ENCODE measurements around the gene MATR3. TPM values are rescaled to one million over a fixed set of nuclear protein-coding genes. Genes with fewer than 3 reads are reported as not detected.

The MATR3 gene
- total and polyA plus RNA-seq, 10 of the 15 experiments (the other 5 are each of a cell fraction or from before 2014, with no cell fraction given) = 134 to 401 (median 221) TPM

- RAD21 ChIA-PET (ENCODE audit: unreplicated experiment) = interaction anchor here (0.6 to 3.3 kb wide), 10 partner anchors 9 to 687 kb away, joined by 3 to 26 read pairs (median 3); partner anchors contain the start of gene PAIP2
- SMC1A ChIA-PET (ENCODE audit: uncharacterized antibody, unreplicated experiment) = interaction anchor here (0.7 to 1.9 kb wide), 7 partner anchors 9 to 622 kb away, joined by 3 to 11 read pairs (median 5); no protein-coding TSS in a partner anchor
- in situ Hi-C loops (cut with MboI) (loop anchor here (10.0 to 25.0 kb wide), 2 partner anchors 626 to 688 kb away; partner anchors contain the start of gene HSPA9), intact Hi-C loops (cut with micrococcal nuclease; ENCODE audit: unreplicated experiment) (loop anchor here (1.0 to 10.0 kb wide), 5 partner anchors 171 to 798 kb away; partner anchors contain the start of gene EGR1)
- POLR2A ChIA-PET = interaction anchor here (1.5 kb wide), 1 partner anchor 42 kb away, joined by 3 read pairs; no protein-coding TSS in a partner anchor
- DNase-seq (ENCODE audit: low read depth, low spot score) = peak; percentile 40
- Histone ChIP-seq H3K27me3 (replicated peaks in 1 of 2; ENCODE audit: control insufficient read depth in 2 of 2, insufficient read depth in 2 of 2, low read length in 1 of 2) (no peaks in the 10 kb centered on the region; a peak in 1 of 4 replicates), H2AFZ (ENCODE audit: control insufficient read depth, low read depth, low read length) (peak overlapping the region; percentile 13), H4K20me1 (ENCODE audit: control insufficient read depth, insufficient read depth) (no peaks in the 10 kb centered on the region), H3K4me3 (no peak overlapping the region), H3K9ac (ENCODE audit: control insufficient read depth, insufficient read depth, low read length) (no peak overlapping the region), H3K4me1 (ENCODE audit: control insufficient read depth, insufficient read depth, low read length) (peaks cover 5% of the 10 kb centered on the region), H3K79me2 (ENCODE audit: control insufficient read depth, insufficient read depth, low read length) (no peaks in the 10 kb centered on the region), H3K27ac (ENCODE audit: control insufficient read depth, insufficient read depth) (no peak overlapping the region), H3K9me3 (replicated peaks; ENCODE audit: control insufficient read depth, insufficient read depth, low read length) (no peaks in the 10 kb centered on the region), H3K36me3 (ENCODE audit: control insufficient read depth in 2 of 2, insufficient read depth in 2 of 2, low read length in 1 of 2) (no peaks in the 10 kb centered on the region), H3K4me2 (ENCODE audit: control insufficient read depth, insufficient read depth) (no peak overlapping the region)
- WGBS (ENCODE audit: insufficient coverage, insufficient replicate concordance, low lambda C conversion rate, missing lambda C conversion rate) = 44% methylated on average over 8 of the region's 8 CpGs
- FAIRE-seq = peak; percentile 84
- CTCF ChIA-PET = interaction anchor here (0.7 to 3.8 kb wide), 15 partner anchors 9 to 1185 kb away, joined by 3 to 42 read pairs (median 4); partner anchors contain the start of gene HSPA9
- no TSS peak for BruUV-seq (replicated peaks)
- ATAC-seq = peak; percentile 99
- TF ChIP-seq BHLHE40 (IDR thresholded peaks at IDR 0.05; ENCODE audit: borderline replicate concordance in 1 of 2, low read depth in 2 of 2, low read length in 1 of 2) (0 out of 4 replicates have a peak, but pooled peaks of 1 of the 2 experiments have one; percentile 22), DPF2 (IDR thresholded peaks at IDR 0.05) (no peak), PAX5 (IDR thresholded peaks at IDR 0.05; ENCODE audit: borderline replicate concordance, low read depth, low read length) (no peak), JUND (IDR thresholded peaks at IDR 0.05; ENCODE audit: low read depth, low read length) (no peak), PML (IDR thresholded peaks at IDR 0.05; ENCODE audit: low read length) (no peak), POLR2AphosphoS5 (IDR thresholded peaks at IDR 0.05; ENCODE audit: low read length) (no peak), HCFC1 (IDR thresholded peaks at IDR 0.05; ENCODE audit: low read length) (0 out of 2 replicates have a peak, but pooled peaks have one; percentile 29), CREB1 (IDR thresholded peaks at IDR 0.05; ENCODE audit: low read depth) (no peak), SMARCA5 (IDR thresholded peaks at IDR 0.05) (no peak), BMI1 (IDR thresholded peaks at IDR 0.05; ENCODE audit: borderline replicate concordance) (no peak), RBBP5 (conservative IDR thresholded peaks at IDR 0.05) (no peak), CREM (IDR thresholded peaks at IDR 0.05; ENCODE audit: low read depth) (no peak), CHD1 (IDR thresholded peaks at IDR 0.05; ENCODE audit: low read depth, low read length) (no peak)
- TF ChIP-seq, protein P1, sequence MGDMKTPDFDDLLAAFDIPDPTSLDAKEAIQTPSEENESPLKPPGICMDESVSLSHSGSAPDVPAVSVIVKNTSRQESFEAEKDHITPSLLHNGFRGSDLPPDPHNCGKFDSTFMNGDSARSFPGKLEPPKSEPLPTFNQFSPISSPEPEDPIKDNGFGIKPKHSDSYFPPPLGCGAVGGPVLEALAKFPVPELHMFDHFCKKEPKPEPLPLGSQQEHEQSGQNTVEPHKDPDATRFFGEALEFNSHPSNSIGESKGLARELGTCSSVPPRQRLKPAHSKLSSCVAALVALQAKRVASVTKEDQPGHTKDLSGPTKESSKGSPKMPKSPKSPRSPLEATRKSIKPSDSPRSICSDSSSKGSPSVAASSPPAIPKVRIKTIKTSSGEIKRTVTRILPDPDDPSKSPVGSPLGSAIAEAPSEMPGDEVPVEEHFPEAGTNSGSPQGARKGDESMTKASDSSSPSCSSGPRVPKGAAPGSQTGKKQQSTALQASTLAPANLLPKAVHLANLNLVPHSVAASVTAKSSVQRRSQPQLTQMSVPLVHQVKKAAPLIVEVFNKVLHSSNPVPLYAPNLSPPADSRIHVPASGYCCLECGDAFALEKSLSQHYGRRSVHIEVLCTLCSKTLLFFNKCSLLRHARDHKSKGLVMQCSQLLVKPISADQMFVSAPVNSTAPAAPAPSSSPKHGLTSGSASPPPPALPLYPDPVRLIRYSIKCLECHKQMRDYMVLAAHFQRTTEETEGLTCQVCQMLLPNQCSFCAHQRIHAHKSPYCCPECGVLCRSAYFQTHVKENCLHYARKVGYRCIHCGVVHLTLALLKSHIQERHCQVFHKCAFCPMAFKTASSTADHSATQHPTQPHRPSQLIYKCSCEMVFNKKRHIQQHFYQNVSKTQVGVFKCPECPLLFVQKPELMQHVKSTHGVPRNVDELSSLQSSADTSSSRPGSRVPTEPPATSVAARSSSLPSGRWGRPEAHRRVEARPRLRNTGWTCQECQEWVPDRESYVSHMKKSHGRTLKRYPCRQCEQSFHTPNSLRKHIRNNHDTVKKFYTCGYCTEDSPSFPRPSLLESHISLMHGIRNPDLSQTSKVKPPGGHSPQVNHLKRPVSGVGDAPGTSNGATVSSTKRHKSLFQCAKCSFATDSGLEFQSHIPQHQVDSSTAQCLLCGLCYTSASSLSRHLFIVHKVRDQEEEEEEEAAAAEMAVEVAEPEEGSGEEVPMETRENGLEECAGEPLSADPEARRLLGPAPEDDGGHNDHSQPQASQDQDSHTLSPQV (IDR thresholded peaks at IDR 0.05) = no peak
- TF ChIP-seq, protein P2, sequence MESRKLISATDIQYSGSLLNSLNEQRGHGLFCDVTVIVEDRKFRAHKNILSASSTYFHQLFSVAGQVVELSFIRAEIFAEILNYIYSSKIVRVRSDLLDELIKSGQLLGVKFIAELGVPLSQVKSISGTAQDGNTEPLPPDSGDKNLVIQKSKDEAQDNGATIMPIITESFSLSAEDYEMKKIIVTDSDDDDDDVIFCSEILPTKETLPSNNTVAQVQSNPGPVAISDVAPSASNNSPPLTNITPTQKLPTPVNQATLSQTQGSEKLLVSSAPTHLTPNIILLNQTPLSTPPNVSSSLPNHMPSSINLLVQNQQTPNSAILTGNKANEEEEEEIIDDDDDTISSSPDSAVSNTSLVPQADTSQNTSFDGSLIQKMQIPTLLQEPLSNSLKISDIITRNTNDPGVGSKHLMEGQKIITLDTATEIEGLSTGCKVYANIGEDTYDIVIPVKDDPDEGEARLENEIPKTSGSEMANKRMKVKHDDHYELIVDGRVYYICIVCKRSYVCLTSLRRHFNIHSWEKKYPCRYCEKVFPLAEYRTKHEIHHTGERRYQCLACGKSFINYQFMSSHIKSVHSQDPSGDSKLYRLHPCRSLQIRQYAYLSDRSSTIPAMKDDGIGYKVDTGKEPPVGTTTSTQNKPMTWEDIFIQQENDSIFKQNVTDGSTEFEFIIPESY (IDR thresholded peaks at IDR 0.05) = no peak
- TF ChIP-seq, protein P3, sequence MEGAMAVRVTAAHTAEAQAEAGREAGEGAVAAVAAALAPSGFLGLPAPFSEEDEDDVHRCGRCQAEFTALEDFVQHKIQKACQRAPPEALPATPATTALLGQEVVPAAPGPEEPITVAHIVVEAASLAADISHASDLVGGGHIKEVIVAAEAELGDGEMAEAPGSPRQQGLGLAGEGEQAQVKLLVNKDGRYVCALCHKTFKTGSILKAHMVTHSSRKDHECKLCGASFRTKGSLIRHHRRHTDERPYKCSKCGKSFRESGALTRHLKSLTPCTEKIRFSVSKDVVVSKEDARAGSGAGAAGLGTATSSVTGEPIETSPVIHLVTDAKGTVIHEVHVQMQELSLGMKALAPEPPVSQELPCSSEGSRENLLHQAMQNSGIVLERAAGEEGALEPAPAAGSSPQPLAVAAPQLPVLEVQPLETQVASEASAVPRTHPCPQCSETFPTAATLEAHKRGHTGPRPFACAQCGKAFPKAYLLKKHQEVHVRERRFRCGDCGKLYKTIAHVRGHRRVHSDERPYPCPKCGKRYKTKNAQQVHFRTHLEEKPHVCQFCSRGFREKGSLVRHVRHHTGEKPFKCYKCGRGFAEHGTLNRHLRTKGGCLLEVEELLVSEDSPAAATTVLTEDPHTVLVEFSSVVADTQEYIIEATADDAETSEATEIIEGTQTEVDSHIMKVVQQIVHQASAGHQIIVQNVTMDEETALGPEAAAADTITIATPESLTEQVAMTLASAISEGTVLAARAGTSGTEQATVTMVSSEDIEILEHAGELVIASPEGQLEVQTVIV (IDR thresholded peaks at IDR 0.05; ENCODE audit: borderline replicate concordance, partially characterized antibody) = no peak
Measured at GRCh38 chr5:139262742-139263445, 30.6 kb upstream of the MATR3 start.
